ENCODE measurements around the gene TUBB.
A peak's percentile ranks its signal among the peaks of the same experiment; 100 is the strongest.
"Not testable (repeated sequence)": the region's sequence is repeated elsewhere in the genome, so short reads cannot be mapped to it uniquely, and the experiment has no call there.

The TUBB gene

DNA sequence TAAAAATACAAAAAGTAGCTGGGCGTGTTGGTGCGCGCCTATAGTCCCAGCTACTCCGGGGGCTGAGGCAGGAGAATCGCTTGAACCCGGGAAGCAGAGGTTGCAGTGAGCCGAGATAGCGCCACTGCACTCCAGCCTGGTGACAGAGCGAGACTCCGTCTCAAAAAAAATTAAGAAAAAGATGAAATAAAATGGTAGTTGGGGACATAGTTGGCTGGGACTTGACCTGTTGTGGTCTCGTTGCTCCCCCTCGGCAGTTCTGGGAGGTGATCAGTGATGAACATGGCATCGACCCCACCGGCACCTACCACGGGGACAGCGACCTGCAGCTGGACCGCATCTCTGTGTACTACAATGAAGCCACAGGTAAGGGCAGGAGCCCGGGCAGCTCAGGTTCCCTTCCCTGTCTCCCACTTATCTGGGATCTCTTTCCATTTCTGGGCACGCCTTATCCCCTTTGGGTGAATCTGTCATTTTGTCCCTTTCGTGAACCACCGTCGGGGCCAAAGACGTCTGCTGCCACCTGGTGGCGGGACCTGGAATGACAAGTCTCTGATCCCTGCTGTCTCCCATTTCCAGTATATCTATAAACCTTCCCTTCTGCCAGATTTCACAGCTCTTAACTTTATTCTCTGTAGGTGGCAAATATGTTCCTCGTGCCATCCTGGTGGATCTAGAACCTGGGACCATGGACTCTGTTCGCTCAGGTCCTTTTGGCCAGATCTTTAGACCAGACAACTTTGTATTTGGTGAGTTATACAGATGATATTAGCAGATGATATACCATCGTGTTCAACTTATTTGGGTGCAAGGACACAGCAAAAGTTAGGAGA lies 2.3 kb downstream of the TUBB start (continued):
- TF ChIP-seq, protein P1, sequence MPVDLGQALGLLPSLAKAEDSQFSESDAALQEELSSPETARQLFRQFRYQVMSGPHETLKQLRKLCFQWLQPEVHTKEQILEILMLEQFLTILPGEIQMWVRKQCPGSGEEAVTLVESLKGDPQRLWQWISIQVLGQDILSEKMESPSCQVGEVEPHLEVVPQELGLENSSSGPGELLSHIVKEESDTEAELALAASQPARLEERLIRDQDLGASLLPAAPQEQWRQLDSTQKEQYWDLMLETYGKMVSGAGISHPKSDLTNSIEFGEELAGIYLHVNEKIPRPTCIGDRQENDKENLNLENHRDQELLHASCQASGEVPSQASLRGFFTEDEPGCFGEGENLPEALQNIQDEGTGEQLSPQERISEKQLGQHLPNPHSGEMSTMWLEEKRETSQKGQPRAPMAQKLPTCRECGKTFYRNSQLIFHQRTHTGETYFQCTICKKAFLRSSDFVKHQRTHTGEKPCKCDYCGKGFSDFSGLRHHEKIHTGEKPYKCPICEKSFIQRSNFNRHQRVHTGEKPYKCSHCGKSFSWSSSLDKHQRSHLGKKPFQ (tag by site-specific recombination; IDR thresholded peaks at IDR 0.05): no peak
- TF ChIP-seq ZNF223 (tag by site-specific recombination; IDR thresholded peaks at IDR 0.05) (no peak), ZNF2 (tag by site-specific recombination; IDR thresholded peaks at IDR 0.05) (0 out of 2 replicates have a peak, but pooled peaks have one; percentile 45), ZNF24 (tag by site-specific recombination; IDR thresholded peaks at IDR 0.05) (no peak), ZNF274 (IDR thresholded peaks at IDR 0.05; ENCODE audit: low read length) (no peak), ZNF274 (tag by site-specific recombination; IDR thresholded peaks at IDR 0.05; ENCODE audit: borderline replicate concordance) (no peak), ZNF423 (tag by site-specific recombination; IDR thresholded peaks at IDR 0.05) (no peak), HOXD13 (CRISPR knock-in tag; IDR thresholded peaks at IDR 0.05; ENCODE audit: borderline replicate concordance) (no peak), ZNF664 (tag by site-specific recombination; IDR thresholded peaks at IDR 0.05) (no peak), ZNF311 (tag by site-specific recombination; IDR thresholded peaks at IDR 0.05; ENCODE audit: borderline replicate concordance) (no peak), MZF1 (tag by site-specific recombination; IDR thresholded peaks at IDR 0.05; ENCODE audit: borderline replicate concordance) (peak; percentile 49; the same call in 1 of the 2 replicates), ZNF174 (tag by site-specific recombination; IDR thresholded peaks at IDR 0.05) (no peak)
- TF ChIP-seq, protein P2, sequence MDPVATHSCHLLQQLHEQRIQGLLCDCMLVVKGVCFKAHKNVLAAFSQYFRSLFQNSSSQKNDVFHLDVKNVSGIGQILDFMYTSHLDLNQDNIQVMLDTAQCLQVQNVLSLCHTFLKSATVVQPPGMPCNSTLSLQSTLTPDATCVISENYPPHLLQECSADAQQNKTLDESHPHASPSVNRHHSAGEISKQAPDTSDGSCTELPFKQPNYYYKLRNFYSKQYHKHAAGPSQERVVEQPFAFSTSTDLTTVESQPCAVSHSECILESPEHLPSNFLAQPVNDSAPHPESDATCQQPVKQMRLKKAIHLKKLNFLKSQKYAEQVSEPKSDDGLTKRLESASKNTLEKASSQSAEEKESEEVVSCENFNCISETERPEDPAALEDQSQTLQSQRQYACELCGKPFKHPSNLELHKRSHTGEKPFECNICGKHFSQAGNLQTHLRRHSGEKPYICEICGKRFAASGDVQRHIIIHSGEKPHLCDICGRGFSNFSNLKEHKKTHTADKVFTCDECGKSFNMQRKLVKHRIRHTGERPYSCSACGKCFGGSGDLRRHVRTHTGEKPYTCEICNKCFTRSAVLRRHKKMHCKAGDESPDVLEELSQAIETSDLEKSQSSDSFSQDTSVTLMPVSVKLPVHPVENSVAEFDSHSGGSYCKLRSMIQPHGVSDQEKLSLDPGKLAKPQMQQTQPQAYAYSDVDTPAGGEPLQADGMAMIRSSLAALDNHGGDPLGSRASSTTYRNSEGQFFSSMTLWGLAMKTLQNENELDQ (tag by site-specific recombination; IDR thresholded peaks at IDR 0.05; ENCODE audit: low read depth): no peak

DNA sequence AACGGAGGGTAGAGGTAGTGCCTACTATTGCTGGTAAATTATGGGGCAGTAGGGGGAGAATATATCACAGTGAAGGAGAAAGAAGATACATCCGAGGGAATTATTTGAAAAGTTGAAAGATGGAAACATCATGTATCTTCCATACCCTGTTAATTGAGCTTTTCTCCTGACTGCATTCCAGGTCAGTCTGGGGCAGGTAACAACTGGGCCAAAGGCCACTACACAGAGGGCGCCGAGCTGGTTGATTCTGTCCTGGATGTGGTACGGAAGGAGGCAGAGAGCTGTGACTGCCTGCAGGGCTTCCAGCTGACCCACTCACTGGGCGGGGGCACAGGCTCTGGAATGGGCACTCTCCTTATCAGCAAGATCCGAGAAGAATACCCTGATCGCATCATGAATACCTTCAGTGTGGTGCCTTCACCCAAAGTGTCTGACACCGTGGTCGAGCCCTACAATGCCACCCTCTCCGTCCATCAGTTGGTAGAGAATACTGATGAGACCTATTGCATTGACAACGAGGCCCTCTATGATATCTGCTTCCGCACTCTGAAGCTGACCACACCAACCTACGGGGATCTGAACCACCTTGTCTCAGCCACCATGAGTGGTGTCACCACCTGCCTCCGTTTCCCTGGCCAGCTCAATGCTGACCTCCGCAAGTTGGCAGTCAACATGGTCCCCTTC lies 3.1 kb downstream of the TUBB start:
- H3K9me3 ChIP-seq (ENCODE audit: control insufficient read depth, insufficient read depth, low read depth, low read length); H3K4me3 ChIP-seq (ENCODE audit: low read depth, low read length); H3K4me1 ChIP-seq (ENCODE audit: control insufficient read depth, insufficient read depth, low read length): not testable (repeated sequence)
- CTCF ChIA-PET: interaction anchor here (0.5 to 18.7 kb wide), 43 partner anchors 9 to 364 kb away, joined by 3 to 692 read pairs (median 5); partner anchors contain the start of genes DHX16, NRM and VARS2
- TF ChIP-seq, protein P3, sequence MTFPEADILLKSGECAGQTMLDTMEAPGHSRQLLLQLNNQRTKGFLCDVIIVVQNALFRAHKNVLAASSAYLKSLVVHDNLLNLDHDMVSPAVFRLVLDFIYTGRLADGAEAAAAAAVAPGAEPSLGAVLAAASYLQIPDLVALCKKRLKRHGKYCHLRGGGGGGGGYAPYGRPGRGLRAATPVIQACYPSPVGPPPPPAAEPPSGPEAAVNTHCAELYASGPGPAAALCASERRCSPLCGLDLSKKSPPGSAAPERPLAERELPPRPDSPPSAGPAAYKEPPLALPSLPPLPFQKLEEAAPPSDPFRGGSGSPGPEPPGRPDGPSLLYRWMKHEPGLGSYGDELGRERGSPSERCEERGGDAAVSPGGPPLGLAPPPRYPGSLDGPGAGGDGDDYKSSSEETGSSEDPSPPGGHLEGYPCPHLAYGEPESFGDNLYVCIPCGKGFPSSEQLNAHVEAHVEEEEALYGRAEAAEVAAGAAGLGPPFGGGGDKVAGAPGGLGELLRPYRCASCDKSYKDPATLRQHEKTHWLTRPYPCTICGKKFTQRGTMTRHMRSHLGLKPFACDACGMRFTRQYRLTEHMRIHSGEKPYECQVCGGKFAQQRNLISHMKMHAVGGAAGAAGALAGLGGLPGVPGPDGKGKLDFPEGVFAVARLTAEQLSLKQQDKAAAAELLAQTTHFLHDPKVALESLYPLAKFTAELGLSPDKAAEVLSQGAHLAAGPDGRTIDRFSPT (tag by site-specific recombination; IDR thresholded peaks at IDR 0.05): 0 out of 2 replicates have a peak, but pooled peaks have one; percentile 12
- Histone ChIP-seq H3K27ac (ENCODE audit: extremely low read depth, low read depth, low read length) (peak overlapping the region; percentile 93), H3K36me3 (ENCODE audit: control insufficient read depth in 2 of 2, insufficient read depth in 1 of 2, low read length in 2 of 2) (peaks cover 15 to 56% of the 10 kb centered on the region in 2 experiments)
- POLR2A ChIA-PET: interaction anchor here (0.7 to 10.1 kb wide), 10 partner anchors 7 to 126 kb away, joined by 3 to 235 read pairs (median 7); partner anchors contain the start of gene NRM
